Stimulated activated CD4-positive, alpha-beta T cell treated with anti-CD3 and anti-CD28 coated beads, Interleukin-4, amount 100 ng/mL, for 24 hours (primary cell): ENCODE results near the gene VWA3B.

ENCODE experiments used
- DNase-seq: peaks from one replicate; pipeline ENCODE4 v3.0.0-alpha.2; 2020

Gene VWA3B

GRCh38 chr2:98347298-98348065 lies 260.5 kb downstream of the VWA3B start:
- no peak for DNase-seq

- DNase-seq: no peak
Observed at GRCh38 chr2:98348066-98348561, 261.1 kb downstream of the VWA3B start.

- DNase-seq: no peak
Observed at GRCh38 chr2:98350411-98350810, 263.4 kb downstream of the VWA3B start.

GRCh38 chr2:98355881-98356280 lies 268.9 kb downstream of the VWA3B start:
- DNase-seq: no peak

- no peak for DNase-seq
Observed at GRCh38 chr2:98356729-98357128, 269.8 kb downstream of the VWA3B start.

GRCh38 chr2:98357849-98358248 lies 270.9 kb downstream of the VWA3B start:
- DNase-seq: no peak

GRCh38 chr2:98359986-98360385 lies 273.0 kb downstream of the VWA3B start:
- no peak for DNase-seq
